ENCODE results near the gene RIPK3.

Gene RIPK3

GRCh38 chr14:24310646-24311604 is 28.9 kb downstream of the RIPK3 start, which contains the start of gene LTB4R:
Gene LTB4R, plus strand, starts transcription at chr14:24311502. Its CDS starts 4,150 bp downstream, at chr14:24315652.
- H3K27ac ChIP-seq = peak within 1 kb of the TSS; percentile 76
- TF ChIP-seq ZFX (IDR thresholded peaks at IDR 0.05) (peak; percentile 82), CTCF (conservative IDR thresholded peaks at IDR 0.05) (peak; percentile 80)

- H3K27ac ChIP-seq = peak overlapping the region; percentile 76
- TF ChIP-seq CTCF (conservative IDR thresholded peaks at IDR 0.05) = no peak
- no peak for TF ChIP-seq ZFX (IDR thresholded peaks at IDR 0.05)
Observed at GRCh38 chr14:24310265-24310645, 29.5 kb downstream of the RIPK3 start.

GRCh38 chr14:24309538-24310264 is 30.1 kb downstream of the RIPK3 start, which contains the start of gene LTB4R2:
Gene LTB4R2, plus strand, starts transcription at chr14:24310140. Its CDS starts 525 bp downstream, at chr14:24310665.
- no peak for TF ChIP-seq CTCF (conservative IDR thresholded peaks at IDR 0.05)
- TF ChIP-seq ZFX (IDR thresholded peaks at IDR 0.05) = no peak
- peak within 1 kb of the TSS; percentile 76 for H3K27ac ChIP-seq

- no peak overlapping the region for H3K27ac ChIP-seq
- no peak for TF ChIP-seq ZFX (IDR thresholded peaks at IDR 0.05)
- TF ChIP-seq CTCF (conservative IDR thresholded peaks at IDR 0.05) = peak; percentile 78
Observed at GRCh38 chr14:24308342-24309124, 31.3 kb downstream of the RIPK3 start.

- H3K27ac ChIP-seq = no peak within 1 kb of the TSS
- TF ChIP-seq ZFX (IDR thresholded peaks at IDR 0.05) = no peak
- peak; percentile 94 for TF ChIP-seq CTCF (conservative IDR thresholded peaks at IDR 0.05)
Observed at GRCh38 chr14:24307575-24308341, 32.0 kb downstream of the RIPK3 start, which contains the start of gene CIDEB. Gene CIDEB, minus strand, starts transcription at chr14:24307977. Its CDS starts 119 bp downstream, at chr14:24307858.

GRCh38 chr14:24307156-24307574 is 32.6 kb downstream of the RIPK3 start:
- no peak for TF ChIP-seq CTCF (conservative IDR thresholded peaks at IDR 0.05)
- TF ChIP-seq ZFX (IDR thresholded peaks at IDR 0.05) = no peak
- no peak overlapping the region for H3K27ac ChIP-seq

Measured in C4-2B (cell line).